GM18511 (cell line): ENCODE data around the gene SGCD.

Experiments
- ATAC-seq: cut with Tn5 transposase; IDR thresholded peaks from one replicate; pipeline ENCODE4 v1.9.1; 2021; ENCODE audit warnings: mild to moderate bottlenecking, moderate library complexity; ENCODE audit not compliant: unreplicated experiment

SGCD gene

GRCh38 chr5:156359476-156359875 lies 32.5 kb downstream of the SGCD start:
- ATAC-seq: peak; percentile 66

- ATAC-seq: no peak
Measured at GRCh38 chr5:156361436-156362109, 34.6 kb downstream of the SGCD start.

- ATAC-seq: no peak
Measured at GRCh38 chr5:156363861-156364260, 36.9 kb downstream of the SGCD start.

GRCh38 chr5:156366521-156366920 lies 39.6 kb downstream of the SGCD start:
- ATAC-seq: no peak

GRCh38 chr5:156367597-156367996 lies 40.6 kb downstream of the SGCD start:
- no peak for ATAC-seq

GRCh38 chr5:156375895-156376495 lies 49.0 kb downstream of the SGCD start:
- ATAC-seq: peak; percentile 54

- peak; percentile 76 for ATAC-seq
Measured at GRCh38 chr5:156376751-156377150, 49.8 kb downstream of the SGCD start.

- peak; percentile 46 for ATAC-seq
Measured at GRCh38 chr5:156378159-156378558, 51.2 kb downstream of the SGCD start.

GRCh38 chr5:156379206-156379605 lies 52.2 kb downstream of the SGCD start:
- no peak for ATAC-seq

- ATAC-seq: no peak
Measured at GRCh38 chr5:156380848-156381247, 53.9 kb downstream of the SGCD start.

GRCh38 chr5:156383510-156384265 lies 56.7 kb downstream of the SGCD start:
- ATAC-seq: no peak

- ATAC-seq: no peak
Measured at GRCh38 chr5:156385416-156385815, 58.5 kb downstream of the SGCD start.

- no peak for ATAC-seq
Measured at GRCh38 chr5:156386976-156387375, 60.0 kb downstream of the SGCD start.

- ATAC-seq: no peak
Measured at GRCh38 chr5:156387391-156387790, 60.4 kb downstream of the SGCD start.

- ATAC-seq: no peak
Measured at GRCh38 chr5:156388233-156388632, 61.3 kb downstream of the SGCD start.

GRCh38 chr5:156391139-156391538 lies 64.2 kb downstream of the SGCD start:
- ATAC-seq: no peak

GRCh38 chr5:156393980-156394379 lies 67.0 kb downstream of the SGCD start:
- no peak for ATAC-seq

GRCh38 chr5:156394642-156395305 lies 67.8 kb downstream of the SGCD start:
- ATAC-seq: no peak

GRCh38 chr5:156395306-156395675 lies 68.3 kb downstream of the SGCD start:
- no peak for ATAC-seq

GRCh38 chr5:156396063-156396829 lies 69.3 kb downstream of the SGCD start:
- no peak for ATAC-seq

- ATAC-seq: no peak
Measured at GRCh38 chr5:156396830-156397081, 69.8 kb downstream of the SGCD start.
